Choroid plexus epithelial cell (primary cell): Measurements from ENCODE around the gene CSAD.

Source experiments
- DNase-seq: peaks from one replicate; pipeline ENCODE4 v3.0.0-alpha.2; 2010; ENCODE audit warnings: low read depth
- H3K4me3 ChIP-seq: 2 replicates; pipeline ENCODE4 v1.5.1; 2011; ENCODE audit warnings: low read depth, mild to moderate bottlenecking, control low read depth, low read length, moderate library complexity
- TF ChIP-seq, protein P1 (sequence below): conservative IDR thresholded peaks from 2 replicates; pipeline ENCODE4 v1.5.1; 2011; ENCODE audit warnings: low read depth, mild to moderate bottlenecking, control low read depth, inconsistent platforms, low read length, moderate library complexity

Gene CSAD

DNA sequence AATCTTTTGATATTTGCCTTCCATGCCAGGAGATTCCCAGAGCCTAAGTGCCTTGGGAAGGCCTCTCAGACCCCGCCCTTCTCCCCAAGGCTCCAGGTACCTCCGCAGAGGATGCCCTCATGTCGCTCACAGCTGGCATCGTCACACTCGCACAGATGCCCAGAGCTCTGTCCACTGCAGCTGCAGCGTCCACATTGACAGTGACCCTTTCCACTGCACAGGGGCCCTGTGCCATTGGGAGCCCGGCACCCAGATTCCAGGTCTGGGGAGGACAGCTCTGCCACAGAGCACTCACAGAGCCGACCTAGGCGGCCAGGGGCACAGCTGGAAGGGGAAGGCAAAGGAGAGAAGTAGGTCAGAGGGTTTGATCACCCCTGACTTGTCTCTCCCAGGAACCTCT lies 12.3 kb upstream of the CSAD start:
- H3K4me3 ChIP-seq = no peak overlapping the region
- TF ChIP-seq, protein P1, sequence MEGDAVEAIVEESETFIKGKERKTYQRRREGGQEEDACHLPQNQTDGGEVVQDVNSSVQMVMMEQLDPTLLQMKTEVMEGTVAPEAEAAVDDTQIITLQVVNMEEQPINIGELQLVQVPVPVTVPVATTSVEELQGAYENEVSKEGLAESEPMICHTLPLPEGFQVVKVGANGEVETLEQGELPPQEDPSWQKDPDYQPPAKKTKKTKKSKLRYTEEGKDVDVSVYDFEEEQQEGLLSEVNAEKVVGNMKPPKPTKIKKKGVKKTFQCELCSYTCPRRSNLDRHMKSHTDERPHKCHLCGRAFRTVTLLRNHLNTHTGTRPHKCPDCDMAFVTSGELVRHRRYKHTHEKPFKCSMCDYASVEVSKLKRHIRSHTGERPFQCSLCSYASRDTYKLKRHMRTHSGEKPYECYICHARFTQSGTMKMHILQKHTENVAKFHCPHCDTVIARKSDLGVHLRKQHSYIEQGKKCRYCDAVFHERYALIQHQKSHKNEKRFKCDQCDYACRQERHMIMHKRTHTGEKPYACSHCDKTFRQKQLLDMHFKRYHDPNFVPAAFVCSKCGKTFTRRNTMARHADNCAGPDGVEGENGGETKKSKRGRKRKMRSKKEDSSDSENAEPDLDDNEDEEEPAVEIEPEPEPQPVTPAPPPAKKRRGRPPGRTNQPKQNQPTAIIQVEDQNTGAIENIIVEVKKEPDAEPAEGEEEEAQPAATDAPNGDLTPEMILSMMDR = no peak
- DNase-seq = no peak

DNA sequence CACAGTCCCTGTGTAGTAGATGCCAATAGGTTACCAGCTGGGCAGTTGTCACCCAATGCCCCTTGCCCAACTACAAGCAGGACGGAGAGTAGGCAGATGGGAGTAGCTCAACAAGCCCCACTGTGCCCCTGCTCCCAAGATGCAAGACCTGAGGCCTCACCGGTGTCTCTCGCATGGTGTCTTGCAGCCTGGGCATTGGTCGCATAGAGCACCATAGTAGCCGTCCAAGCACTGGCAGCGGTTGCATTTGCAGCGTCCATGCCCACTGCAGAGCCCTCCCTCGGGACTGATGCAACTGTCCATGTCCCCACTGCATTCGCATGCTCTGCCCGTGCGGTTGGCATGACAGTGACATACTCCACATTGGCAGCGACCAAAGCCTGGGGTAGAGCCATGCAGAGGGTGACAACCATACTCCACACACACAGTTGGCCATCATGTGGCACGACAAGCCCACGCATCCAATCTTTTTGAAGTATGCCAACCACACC lies 11.9 kb upstream of the CSAD start:
- TF ChIP-seq, protein P1 = no peak
- no peak overlapping the region for H3K4me3 ChIP-seq
- DNase-seq = no peak

DNA sequence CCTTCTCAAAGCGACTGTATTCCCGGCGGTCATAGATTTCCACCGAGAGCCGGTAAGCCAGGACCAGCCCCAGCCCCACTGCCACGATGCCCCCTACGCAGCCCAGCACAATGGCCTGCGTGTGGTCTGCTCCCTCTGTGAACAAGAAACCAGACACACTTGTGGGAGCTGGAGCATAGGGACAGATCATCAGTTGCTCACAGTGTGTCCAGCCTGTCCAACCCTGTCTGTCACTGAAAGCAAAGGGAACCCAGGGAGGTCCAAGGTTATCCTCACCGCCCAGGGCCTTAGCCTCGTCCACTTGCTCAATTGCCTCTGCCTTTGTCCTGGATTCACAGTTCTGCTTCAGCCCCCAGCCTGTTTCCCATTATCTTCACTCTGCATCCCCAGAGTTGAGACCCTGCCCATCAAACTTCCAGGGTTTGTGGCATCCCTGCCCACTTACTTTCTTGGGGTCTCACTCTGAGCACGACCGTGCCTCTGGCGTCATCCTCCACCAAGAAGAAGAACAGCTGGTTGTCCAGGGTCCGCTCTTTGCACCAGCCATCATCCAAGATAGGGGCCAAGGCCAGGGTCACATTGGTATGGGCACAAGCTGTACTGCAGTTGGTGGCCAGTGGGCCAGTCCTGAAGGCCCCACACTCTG lies 11.3 kb upstream of the CSAD start:
- H3K4me3 ChIP-seq = no peak overlapping the region
- DNase-seq = no peak
- TF ChIP-seq, protein P1 = no peak

GRCh38 chr12:53191096-53191884 lies 10.6 kb upstream of the CSAD start:
- TF ChIP-seq, protein P1 = no peak
- DNase-seq = no peak
- H3K4me3 ChIP-seq = no peak overlapping the region

DNA sequence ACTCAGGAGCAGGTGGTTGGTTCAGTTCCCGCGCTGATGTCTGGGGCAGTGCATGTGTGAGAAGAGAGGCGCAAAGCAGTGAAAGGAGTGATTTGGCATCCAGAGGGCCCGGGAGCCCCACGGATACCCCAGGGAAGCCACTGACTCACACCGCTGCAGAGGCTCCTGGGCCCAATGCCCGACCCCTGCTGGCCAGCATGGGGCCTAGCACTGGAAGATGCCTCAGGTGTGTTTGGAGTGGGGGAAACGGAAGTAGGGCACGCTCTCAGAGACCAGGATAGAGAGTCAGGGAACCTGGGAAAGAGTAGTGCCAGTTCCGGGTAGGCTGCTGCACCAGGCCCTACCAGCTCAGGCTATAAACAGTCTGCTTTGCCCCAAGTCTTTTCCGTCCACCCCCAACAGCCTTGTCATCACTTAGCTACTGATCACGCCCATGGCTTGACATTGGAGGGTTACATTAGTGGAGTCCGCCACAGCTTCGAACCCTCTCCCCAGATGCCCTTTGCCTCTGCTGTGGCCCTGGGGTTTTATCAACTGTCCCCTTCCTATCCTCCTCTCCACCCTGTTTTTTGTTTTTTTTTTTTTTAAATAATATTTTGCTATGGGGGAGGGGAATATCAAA lies 9.5 kb upstream of the CSAD start:
- DNase-seq = peak; percentile 79
- TF ChIP-seq, protein P1 = peak; percentile 96
- no peak overlapping the region for H3K4me3 ChIP-seq

- TF ChIP-seq, protein P1 = no peak
- no peak overlapping the region for H3K4me3 ChIP-seq
- no peak for DNase-seq
These were observed 6.6 kb upstream of the CSAD start for GRCh38 chr12:53187145-53187899.
